Keratinocyte (primary cell): ENCODE measurements around the gene DGKD. TPM values are rescaled to one million over a fixed set of nuclear protein-coding genes. Genes with fewer than 3 reads are reported as not detected.

Experiments used
- DNase-seq: peaks from one replicate; pipeline ENCODE4 v3.0.0-alpha.2; 2011; ENCODE audit warnings: low read depth, missing footprints, low spot score
- FAIRE-seq: peaks from 2 replicates; lab custom pipeline; 2011; peaks lifted over from hg19 to GRCh38; lab: Jason Lieb, UNC
- H2AFZ ChIP-seq: 2 replicates; pipeline ENCODE4 v1.6.0; 2012; ENCODE audit warnings: low read length, control low read depth, inconsistent platforms; ENCODE audit not compliant: control insufficient read depth
- H3K27ac ChIP-seq: 2 replicates; pipeline ENCODE4 v1.5.1; 2011; ENCODE audit warnings: low read length; ENCODE audit not compliant: control insufficient read depth, insufficient read depth
- H3K27me3 ChIP-seq: 3 replicates; pipeline ENCODE4 v1.6.0; 2011; ENCODE audit warnings: low read length; ENCODE audit not compliant: control insufficient read depth, insufficient read depth; ENCODE audit errors: extremely low read depth
- H3K36me3 ChIP-seq, 2 experiments: 2 replicates in 1 of 2; 3 replicates in 1 of 2; pipeline ENCODE4 v1.5.1; 2011; ENCODE audit warnings: low read length in 2 of 2, mild to moderate bottlenecking in 1 of 2; ENCODE audit not compliant: control insufficient read depth in 2 of 2, insufficient read depth in 2 of 2; ENCODE audit errors: extremely low read depth in 1 of 2
- H3K4me1 ChIP-seq: 3 replicates; pipeline ENCODE4 v1.5.1; 2011; ENCODE audit warnings: low read length; ENCODE audit not compliant: control insufficient read depth, insufficient read depth; ENCODE audit errors: extremely low read depth
- H3K4me2 ChIP-seq: 3 replicates; pipeline ENCODE4 v1.6.0; 2011; ENCODE audit warnings: low read depth, low read length; ENCODE audit not compliant: control insufficient read depth, insufficient read depth; ENCODE audit errors: extremely low read depth
- H3K4me3 ChIP-seq, 3 experiments: fragments of 200-600 bp in 1 of 3; sonication (generic) in 1 of 3; 2 replicates in 2 of 3; 3 replicates in 1 of 3; pipeline ENCODE4 v1.5.1; 2011 to 2016; ENCODE audit warnings: low read length in 3 of 3, mild to moderate bottlenecking in 3 of 3, control low read depth in 2 of 3, inconsistent platforms in 1 of 3, low read depth in 1 of 3, mixed read lengths in 1 of 3, mixed run types in 1 of 3, moderate library complexity in 1 of 3; ENCODE audit not compliant: control insufficient read depth in 2 of 3, insufficient read depth in 2 of 3; ENCODE audit errors: extremely low read depth in 1 of 3
- H3K79me2 ChIP-seq: 2 replicates; pipeline ENCODE4 v1.6.0; 2012; ENCODE audit warnings: low read length; ENCODE audit not compliant: control insufficient read depth, insufficient read depth
- H3K9ac ChIP-seq: 3 replicates; pipeline ENCODE4 v1.6.0; 2011; ENCODE audit warnings: low read length; ENCODE audit not compliant: control insufficient read depth, insufficient read depth; ENCODE audit errors: extremely low read depth
- H3K9me1 ChIP-seq: 3 replicates; pipeline ENCODE4 v1.6.0; 2011; ENCODE audit warnings: low read length; ENCODE audit not compliant: control insufficient read depth, insufficient read depth; ENCODE audit errors: extremely low read depth
- H3K9me3 ChIP-seq: 2 replicates; pipeline ENCODE4 v1.5.1; 2012; ENCODE audit warnings: low read depth, low read length; ENCODE audit not compliant: control insufficient read depth
- H4K20me1 ChIP-seq: 3 replicates; pipeline ENCODE4 v1.6.0; 2011; ENCODE audit warnings: low read length; ENCODE audit not compliant: control insufficient read depth, insufficient read depth; ENCODE audit errors: extremely low read depth
- EZH2 ChIP-seq: IDR thresholded peaks from one replicate; pipeline ENCODE4 v1.6.1; 2012; ENCODE audit warnings: inconsistent platforms, mild to moderate bottlenecking, low read length, moderate library complexity
- dilution Hi-C: fragments of 300-500 bp; cut with MboI; formaldehyde crosslinking; loops from one replicate; pipeline ENCODE4 v1.7.0; 2020; ENCODE audit warnings: low sequenced_read_pairs; ENCODE audit not compliant: extremely low pct_ligation_motif_present
- polyA plus RNA-seq, 5 experiments: library from polyadenylated mRNA; depleted of rRNA in 3 of 5; stranded (reverse) in 3 of 5; stranded (forward) in 1 of 5; unstranded in 1 of 5; fragments of >200 nt; gene quantifications; 1 replicate in 1 of 5; 2 replicates in 3 of 5; 3 replicates in 1 of 5; pipeline versions ENCODE4 v1.2.1 to v1.2.3, GENCODE V29; 2011 to 2012; ENCODE audit warnings: missing spikeins in 2 of 5, low read depth in 1 of 5, low replicate concordance in 1 of 5
- TF ChIP-seq, protein P1 (sequence below), 3 experiments: IDR thresholded peaks in 1 of 3; conservative IDR thresholded peaks in 1 of 3; optimal IDR thresholded peaks in 1 of 3; 2 replicates in 2 of 3; 3 replicates in 1 of 3; pipeline versions ENCODE3 to v1.5.1; 2011; ENCODE audit warnings: low read length in 3 of 3, mild to moderate bottlenecking in 3 of 3, moderate library complexity in 2 of 3, control low read depth in 1 of 3, inconsistent platforms in 1 of 3; ENCODE audit not compliant: insufficient read depth in 2 of 3; ENCODE audit errors: extremely low read depth in 1 of 3

Gene DGKD
- polyA plus RNA-seq, 1 donor (not counting 4 experiments of a cell fraction or from before 2014, with no cell fraction given), result 6.1 TPM

DNA sequence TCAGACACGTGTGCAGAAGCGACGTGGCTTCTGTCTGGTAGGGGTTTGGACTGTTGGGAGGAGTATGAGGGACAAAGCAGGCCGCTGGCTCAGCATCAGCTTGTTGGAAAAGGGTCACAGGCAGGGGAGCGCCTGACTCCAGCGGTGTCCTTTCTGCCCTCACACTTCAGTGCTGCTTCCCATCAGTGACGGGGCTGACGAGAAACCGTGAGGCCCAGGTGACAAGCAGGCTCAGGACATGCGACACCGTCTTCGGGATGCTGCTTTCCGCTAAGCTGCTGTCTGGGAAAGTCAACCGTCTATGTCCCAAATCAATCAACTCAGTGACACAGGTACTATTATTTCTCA lies 121.7 kb downstream of the DGKD start:
- no peak for FAIRE-seq

DNA sequence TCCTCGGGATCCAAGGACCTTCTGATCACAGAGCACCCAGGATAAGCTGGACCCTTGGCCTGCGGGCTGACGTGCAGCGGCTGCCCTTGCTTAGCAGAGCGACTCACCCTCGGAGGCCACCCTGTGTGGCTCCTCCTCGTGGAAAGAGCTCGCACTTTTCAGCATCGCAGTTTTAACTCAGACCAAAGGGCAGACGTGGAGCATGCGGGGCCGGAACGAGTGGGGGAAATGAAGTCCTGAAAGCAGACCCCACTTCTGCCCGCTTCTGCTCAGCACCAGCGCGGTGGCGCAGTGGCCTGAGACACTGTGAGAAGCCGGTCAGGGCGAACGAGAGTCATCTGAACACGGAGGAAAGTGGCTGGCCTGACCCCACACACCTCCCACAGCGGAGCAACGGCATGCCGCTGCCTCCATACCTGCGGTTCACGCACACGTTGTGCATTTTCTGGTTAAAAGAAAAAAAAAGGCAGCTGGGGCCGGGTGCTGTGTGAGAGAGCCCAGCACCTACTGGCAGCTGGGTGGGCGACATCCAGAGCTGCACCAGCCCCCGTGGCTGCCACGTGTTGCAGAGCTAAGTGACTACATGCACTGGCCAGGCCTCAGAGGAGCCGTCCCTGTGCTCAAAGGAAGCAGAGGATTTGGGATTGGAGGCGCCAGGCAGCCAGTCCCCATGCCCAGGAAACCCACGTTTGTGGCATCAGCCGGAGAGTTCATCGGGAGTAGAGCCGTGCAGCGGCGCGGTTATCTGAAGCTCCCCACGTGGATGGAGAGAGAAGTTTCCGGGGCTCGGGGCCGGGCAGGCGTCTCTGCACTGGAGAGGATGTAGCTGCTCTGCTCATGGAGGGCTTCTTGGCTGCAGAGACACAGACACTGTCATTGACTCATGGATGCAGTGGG lies 122.6 kb downstream of the DGKD start:
- no peak overlapping the region for H2AFZ ChIP-seq
- no peaks in the 10 kb centered on the region for H3K27me3 ChIP-seq
- no peak overlapping the region for H3K4me3 ChIP-seq
- H3K9me1 ChIP-seq, result no peaks in the 10 kb centered on the region
- H3K9me3 ChIP-seq, result no peaks in the 10 kb centered on the region
- no peaks in the 10 kb centered on the region for H4K20me1 ChIP-seq
- peaks cover 7 to 15% of the 10 kb centered on the region in 2 experiments for H3K36me3 ChIP-seq
- H3K4me1 ChIP-seq, result peaks cover 20% of the 10 kb centered on the region
- TF ChIP-seq, protein P1, sequence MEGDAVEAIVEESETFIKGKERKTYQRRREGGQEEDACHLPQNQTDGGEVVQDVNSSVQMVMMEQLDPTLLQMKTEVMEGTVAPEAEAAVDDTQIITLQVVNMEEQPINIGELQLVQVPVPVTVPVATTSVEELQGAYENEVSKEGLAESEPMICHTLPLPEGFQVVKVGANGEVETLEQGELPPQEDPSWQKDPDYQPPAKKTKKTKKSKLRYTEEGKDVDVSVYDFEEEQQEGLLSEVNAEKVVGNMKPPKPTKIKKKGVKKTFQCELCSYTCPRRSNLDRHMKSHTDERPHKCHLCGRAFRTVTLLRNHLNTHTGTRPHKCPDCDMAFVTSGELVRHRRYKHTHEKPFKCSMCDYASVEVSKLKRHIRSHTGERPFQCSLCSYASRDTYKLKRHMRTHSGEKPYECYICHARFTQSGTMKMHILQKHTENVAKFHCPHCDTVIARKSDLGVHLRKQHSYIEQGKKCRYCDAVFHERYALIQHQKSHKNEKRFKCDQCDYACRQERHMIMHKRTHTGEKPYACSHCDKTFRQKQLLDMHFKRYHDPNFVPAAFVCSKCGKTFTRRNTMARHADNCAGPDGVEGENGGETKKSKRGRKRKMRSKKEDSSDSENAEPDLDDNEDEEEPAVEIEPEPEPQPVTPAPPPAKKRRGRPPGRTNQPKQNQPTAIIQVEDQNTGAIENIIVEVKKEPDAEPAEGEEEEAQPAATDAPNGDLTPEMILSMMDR (optimal IDR thresholded peaks at IDR 0.05 in 1 of 3, IDR thresholded peaks at IDR 0.05 in 1 of 3, conservative IDR thresholded peaks at IDR 0.05 in 1 of 3; ENCODE audit: extremely low read depth in 1 of 3, insufficient read depth in 2 of 3, low read length in 3 of 3), result no peak
- no peak for TF ChIP-seq EZH2
- no peak for FAIRE-seq
- no peak overlapping the region for H3K27ac ChIP-seq
- H3K9ac ChIP-seq, result no peak overlapping the region
- no peaks in the 10 kb centered on the region for H3K79me2 ChIP-seq
- dilution Hi-C loops, result no loop called here
- no peak for DNase-seq
- no peak overlapping the region for H3K4me2 ChIP-seq

More for the DNA sequence above, 121.7 kb downstream of the DGKD start:
- Histone ChIP-seq H3K27me3 (no peaks in the 10 kb centered on the region), H3K9me1 (no peaks in the 10 kb centered on the region), H3K9me3 (no peaks in the 10 kb centered on the region), H3K4me1 (peaks cover 11% of the 10 kb centered on the region), H3K79me2 (no peaks in the 10 kb centered on the region), H3K9ac (no peak overlapping the region), H3K4me3 (no peak overlapping the region), H2AFZ (no peak overlapping the region), H3K4me2 (no peak overlapping the region), H3K27ac (no peak overlapping the region), H3K36me3 (peaks cover 7 to 15% of the 10 kb centered on the region in 2 experiments), H4K20me1 (no peaks in the 10 kb centered on the region)
- dilution Hi-C loops, result no loop called here
- no peak for DNase-seq
- TF ChIP-seq, protein P1 (optimal IDR thresholded peaks at IDR 0.05 in 1 of 3, IDR thresholded peaks at IDR 0.05 in 1 of 3, conservative IDR thresholded peaks at IDR 0.05 in 1 of 3; ENCODE audit: extremely low read depth in 1 of 3, insufficient read depth in 2 of 3, low read length in 3 of 3), result no peak
- no peak for TF ChIP-seq EZH2
